HG02759 (cell line): ENCODE results near the gene HOMER2.

Source experiments
- ATAC-seq: cut with Tn5 transposase; IDR thresholded peaks from one replicate; pipeline ENCODE4 v1.9.1; 2021; ENCODE audit warnings: mild to moderate bottlenecking, moderate library complexity; ENCODE audit not compliant: unreplicated experiment

HOMER2 gene

GRCh38 chr15:82804575-82804949 is 148.0 kb downstream of the HOMER2 start:
- no peak for ATAC-seq

- no peak for ATAC-seq
Measured at GRCh38 chr15:82803793-82804574, 148.5 kb downstream of the HOMER2 start.

- no peak for ATAC-seq
Measured at GRCh38 chr15:82802497-82802896, 150.0 kb downstream of the HOMER2 start.

GRCh38 chr15:82799183-82799841 is 153.2 kb downstream of the HOMER2 start:
- ATAC-seq: no peak
